Erythroblast (primary cell): ENCODE measurements around the gene PLCB4.

Experiments used
- GATA1 ChIP-seq: IDR thresholded peaks from 2 replicates; pipeline ENCODE4 v1.6.1; 2011; ENCODE audit warnings: low read depth, mild to moderate bottlenecking, control low read depth, low read length, moderate library complexity
- POLR2A ChIP-seq: IDR thresholded peaks from 2 replicates; pipeline ENCODE4 v1.6.1; 2011; ENCODE audit warnings: mild to moderate bottlenecking, low read length

DNA sequence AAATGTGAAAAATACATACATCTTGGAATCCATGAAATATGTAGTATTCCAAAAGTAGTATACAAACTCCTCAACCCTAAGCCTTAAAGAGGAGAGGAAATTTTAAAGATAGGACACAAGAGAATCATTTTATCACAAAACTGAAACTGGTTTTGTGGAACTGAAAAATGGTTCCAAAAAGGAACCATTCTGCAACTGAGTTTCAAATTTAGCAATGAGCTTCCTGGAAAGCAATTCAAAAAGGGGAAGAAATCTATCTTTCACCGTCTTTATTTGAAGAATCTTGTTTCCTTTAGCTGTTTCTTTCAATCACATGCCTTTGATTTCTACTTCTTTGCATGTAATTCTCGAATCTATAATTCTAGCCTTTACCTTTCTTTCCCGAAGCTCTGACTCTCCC is 413.3 kb downstream of the PLCB4 start:
- no peak for TF ChIP-seq POLR2A
- TF ChIP-seq GATA1, result no peak
